K562 (cell line): Measurements from ENCODE around the gene UTP14A. TPM values are rescaled to one million over a fixed set of nuclear protein-coding genes. Genes with fewer than 3 reads are reported as not detected.

Experiments
- ATAC-seq: fragments of 200-7000 bp; cut with Tn5 transposase; 3 replicates; pipeline ENCODE4 v1.9.1; 2020; ENCODE audit warnings: moderate library complexity
- BruUV-seq: library from RNA; stranded (reverse); fragments of 400-500 nt; replicated peaks from 2 replicates; lab custom pipeline; 2021; lab: Mats Ljungman, UMichigan
- CTCF ChIA-PET: fragments of 300-600 bp; formaldehyde crosslinking; extraction: SDS; loops from one replicate; lab custom pipeline; 2021; ENCODE audit warnings: low intra/inter-chr PET ratio; lab: Yijun Ruan, JAX
- POLR2A ChIA-PET: fragments of 300-600, 350-650 bp; sonication (Branson Sonifier 250); formaldehyde crosslinking; extraction: SDS; loops from one replicate; lab custom pipeline; 2021; ENCODE audit warnings: antibody characterized with exemption, inconsistent platforms; lab: Yijun Ruan, JAX
- DNase-seq, 4 experiments: peaks; one replicate each; pipeline versions ENCODE4 v3.0.0 to v3.0.0-alpha.2; 2011 to 2018; ENCODE audit warnings: low spot score in 3 of 4, mixed read lengths in 3 of 4; ENCODE audit errors: extremely low read depth in 1 of 4
- FAIRE-seq: peaks from 2 replicates; lab custom pipeline; 2011; peaks lifted over from hg19 to GRCh38; lab: Jason Lieb, UNC
- H2AFZ ChIP-seq: 2 replicates; pipeline ENCODE4 v1.6.0; 2011; ENCODE audit warnings: low read depth, low read length, control low read depth, inconsistent platforms
- H3K27ac ChIP-seq: fragments of 200-600 bp; 3 replicates; pipeline ENCODE4 v1.8.0; 2011; ENCODE audit warnings: low read depth, mild to moderate bottlenecking, control low read depth, inconsistent platforms, low read length, moderate library complexity, mixed read lengths; ENCODE audit errors: extremely low read depth
- H3K27me3 ChIP-seq, 2 experiments: fragments of 300-600 bp in 1 of 2; 2 replicates in 1 of 2; 3 replicates in 1 of 2; pipeline versions ENCODE4 v1.6.0 to v1.8.0; 2011; ENCODE audit warnings: inconsistent platforms in 2 of 2, low read length in 2 of 2, mild to moderate bottlenecking in 1 of 2, mixed read lengths in 1 of 2, moderate library complexity in 1 of 2; ENCODE audit not compliant: control insufficient read depth in 2 of 2, insufficient read depth in 2 of 2
- H3K36me3 ChIP-seq: fragments of 300-600 bp; 3 replicates; pipeline ENCODE4 v1.8.0; 2011; ENCODE audit warnings: mild to moderate bottlenecking, low read length, inconsistent platforms; ENCODE audit not compliant: control insufficient read depth, insufficient read depth
- H3K4me1 ChIP-seq, 2 experiments: fragments of 200-600 bp in 1 of 2; replicated peaks in 1 of 2; 2 replicates in 1 of 2; 3 replicates in 1 of 2; pipeline versions ENCODE4 v1.5.1 to v1.8.0; 2011; ENCODE audit warnings: inconsistent platforms in 2 of 2, low read length in 2 of 2, mild to moderate bottlenecking in 1 of 2, mixed read lengths in 1 of 2, moderate library complexity in 1 of 2; ENCODE audit not compliant: control insufficient read depth in 2 of 2, insufficient read depth in 2 of 2
- H3K4me2 ChIP-seq: 2 replicates; pipeline ENCODE4 v1.6.1; 2011; ENCODE audit warnings: low read length, control low read depth, inconsistent platforms, mixed read lengths; ENCODE audit not compliant: insufficient read depth
- H3K4me3 ChIP-seq: fragments of 200-600 bp; sonication (generic), shearing (Covaris generic); 2 replicates; pipeline ENCODE4 v1.5.1; 2016; ENCODE audit warnings: control low read depth, inconsistent platforms
- H3K79me2 ChIP-seq: fragments of 200-600 bp; 3 replicates; pipeline ENCODE4 v1.8.0; 2011; ENCODE audit warnings: low read length, inconsistent platforms; ENCODE audit not compliant: control insufficient read depth, insufficient read depth
- H3K9ac ChIP-seq, 2 experiments: 2 replicates each; pipeline versions ENCODE4 v1.6.0 to v1.6.1; 2011; ENCODE audit warnings: low read depth in 2 of 2, low read length in 2 of 2, control low read depth in 1 of 2, inconsistent platforms in 1 of 2, mild to moderate bottlenecking in 1 of 2, mixed read lengths in 1 of 2; ENCODE audit not compliant: insufficient read depth in 1 of 2
- H3K9me1 ChIP-seq: one replicate; pipeline ENCODE4 v1.6.0; 2011; ENCODE audit warnings: inconsistent platforms, mild to moderate bottlenecking, low read length, moderate library complexity; ENCODE audit not compliant: control insufficient read depth, insufficient read depth
- H3K9me3 ChIP-seq: replicated peaks from 2 replicates; pipeline ENCODE4 v1.5.1; 2011; ENCODE audit warnings: low read depth, low read length, inconsistent platforms; ENCODE audit not compliant: control insufficient read depth, insufficient read depth
- H4K20me1 ChIP-seq: replicated peaks from 2 replicates; pipeline ENCODE4 v1.6.1; 2011; ENCODE audit warnings: low read length, inconsistent platforms, mixed read lengths; ENCODE audit not compliant: control insufficient read depth, insufficient read depth
- BRD4 ChIP-seq: fragments of 200-600 bp; sonication (generic); IDR thresholded peaks from 2 replicates; pipeline ENCODE4 v1.6.1; 2017; ENCODE audit warnings: inconsistent platforms
- DMBX1 ChIP-seq: fragments of 250-450 bp; sonication (Bioruptor Pico); IDR thresholded peaks from 2 replicates; pipeline ENCODE4 v1.8.0; 2022; ENCODE audit warnings: inconsistent platforms, mild to moderate bottlenecking, moderate library complexity, borderline replicate concordance
- FOXK1 ChIP-seq: sonication (generic); formaldehyde crosslinking; IDR thresholded peaks from 2 replicates; pipeline ENCODE4 v1.8.0; 2022; ENCODE audit warnings: missing genetic modification reagents, mild to moderate bottlenecking, borderline replicate concordance
- PHF20 ChIP-seq: fragments of 450-650 bp; IDR thresholded peaks from 2 replicates; pipeline ENCODE4 v1.6.1; 2018; ENCODE audit not compliant: partially characterized antibody
- SFPQ ChIP-seq: fragments of 200-400 bp; formaldehyde crosslinking; IDR thresholded peaks from 2 replicates; pipeline ENCODE4 v1.6.1; 2017; ENCODE audit warnings: mild to moderate bottlenecking, low read depth, low read length, moderate library complexity
- YY1 ChIP-seq, 3 experiments: IDR thresholded peaks; 2 replicates each; pipeline ENCODE4 v1.6.1; 2011; ENCODE audit warnings: low read length in 2 of 3, mild to moderate bottlenecking in 2 of 3, moderate library complexity in 2 of 3, borderline replicate concordance in 1 of 3, control low read depth in 1 of 3, low read depth in 1 of 3; ENCODE audit not compliant: insufficient read depth in 3 of 3, insufficient replicate concordance in 2 of 3, control insufficient read depth in 1 of 3, insufficient read length in 1 of 3; ENCODE audit errors: extremely low read depth in 1 of 3
- ZFPM2 ChIP-seq: fragments of 250-450 bp; sonication (Bioruptor Pico); IDR thresholded peaks from 2 replicates; pipeline ENCODE4 v1.5.1; 2022; ENCODE audit warnings: mild to moderate bottlenecking
- ZNF134 ChIP-seq: fragments of 250-450 bp; sonication (Bioruptor Pico); conservative IDR thresholded peaks from 2 replicates; pipeline ENCODE4 v1.4.0; 2020
- WGBS: fragments of 100-300 bp; shearing (Covaris generic); methylation state at CpG from one replicate; pipeline ENCODE4 v1.1.6; 2016; ENCODE audit warnings: low coverage, mixed read lengths; ENCODE audit not compliant: insufficient coverage; ENCODE audit errors: missing lambda C conversion rate; 5-methylcytosine and 5-hydroxymethylcytosine counted together
- in situ Hi-C: fragments of 300-500 bp; cut with MboI; formaldehyde crosslinking; loops from 4 replicates; pipeline ENCODE4 v1.15.0; 2018; ENCODE audit warnings: inconsistent platforms, mixed read lengths
- intact Hi-C: fragments of 100-400 bp; cut with micrococcal nuclease; formaldehyde crosslinking; loops from 2 replicates; pipeline ENCODE4 v1.14.2; 2022
- polyA plus RNA-seq, 8 experiments: library from polyadenylated mRNA; depleted of rRNA in 4 of 8; stranded (reverse) in 5 of 8; unstranded in 3 of 8; fragments of >200 nt; fragmentation: Nextera tagmentation in 2 of 8; fragmentation: Illumina TruSeq in 1 of 8; extraction: Ambion mirVana in 2 of 8; extraction: Trizol in 1 of 8; gene quantifications; 2 replicates each; pipeline versions ENCODE4 v1.2.1 to v1.2.3, GENCODE V29; 2011 to 2014; ENCODE audit warnings: inconsistent platforms in 1 of 8, missing spikeins in 1 of 8
- total RNA-seq, 7 experiments: library from RNA; depleted of rRNA in 6 of 7; stranded (reverse); fragments of >200 nt in 6 of 7; fragmentation: Illumina TruSeq in 2 of 7; extraction: Trizol in 2 of 7; gene quantifications; 2 replicates each; pipeline versions ENCODE4 v1.2.1 to v1.2.3, GENCODE V29; 2011 to 2021; ENCODE audit warnings: low replicate concordance in 1 of 7
- TF ChIP-seq, protein P1 (sequence below), 3 experiments: fragments of 200-800 bp in 1 of 3; sonication (Bioruptor generic) in 1 of 3; sonication (generic) in 1 of 3; formaldehyde crosslinking in 1 of 3; IDR thresholded peaks; 2 replicates each; pipeline versions ENCODE4 v1.6.1 to v1.8.0; 2016 to 2022; ENCODE audit warnings: mild to moderate bottlenecking in 2 of 3, missing compliant biosample characterization in 2 of 3, missing genetic modification characterization in 2 of 3, missing genetic modification reagents in 1 of 3

Gene UTP14A
- total and polyA plus RNA-seq, 9 of the 15 experiments (the other 6 are each of a cell fraction or from before 2014, with no cell fraction given), result 30.5 to 91.0 (median 64.1) TPM

DNA sequence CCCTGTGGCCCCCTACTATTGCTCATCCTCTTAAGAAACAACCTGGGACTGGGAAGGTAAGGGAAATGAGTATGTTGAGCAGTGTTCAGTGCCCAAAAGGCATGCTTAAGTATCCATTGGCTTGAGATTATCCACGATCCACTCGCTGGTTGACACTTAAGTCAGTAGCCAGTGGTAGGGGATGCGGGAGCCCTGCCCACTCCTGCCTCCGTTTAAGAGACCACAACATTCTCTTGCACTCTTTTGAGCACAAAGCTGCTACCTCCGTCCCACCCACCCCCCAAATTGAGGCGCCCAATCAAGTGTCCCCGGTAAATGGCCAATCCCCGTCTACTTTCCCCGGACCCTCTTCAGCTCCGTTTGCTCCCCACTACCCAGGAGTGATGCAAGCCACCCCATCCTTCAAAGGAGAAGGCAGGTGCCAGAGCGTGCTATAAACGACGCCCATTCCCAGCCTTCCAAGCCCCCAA, 25.0 kb downstream of the UTP14A start:
- 24% methylated on average over 6 of the region's 13 CpGs for WGBS
- ChIA-PET POLR2A (interaction anchor here (0.6 to 1.9 kb wide), 10 partner anchors 9 to 465 kb away, joined by 3 to 5 read pairs (median 3); no protein-coding TSS in a partner anchor), CTCF (no interaction called here)
- BruUV-seq, result no TSS peak
- H3K9ac ChIP-seq, result peak overlapping the region; percentile 61 to 89
- peak in 2 of 4 experiments; percentile 15 to 24 for DNase-seq
- H3K79me2 ChIP-seq, result no peaks in the 10 kb centered on the region
- peaks cover 4 to 19% of the 10 kb centered on the region in 2 experiments; a peak in 3 of 5 replicates for H3K4me1 ChIP-seq
- peaks cover 40% of the 10 kb centered on the region for H3K36me3 ChIP-seq
- ATAC-seq, result no peak
- H2AFZ ChIP-seq, result peak overlapping the region; percentile 97
- TF ChIP-seq PHF20 (peak; percentile 38), ZFPM2 (CRISPR knock-in tag) (no peak)
- intact Hi-C loops, result loop anchor here (1.0 kb wide), 2 partner anchors 93 to 129 kb away; no protein-coding TSS in a partner anchor
- no peaks in the 10 kb centered on the region for H4K20me1 ChIP-seq
- no peaks in the 10 kb centered on the region for H3K27me3 ChIP-seq
- no peak for FAIRE-seq
- H3K4me3 ChIP-seq, result peak overlapping the region; percentile 65
- in situ Hi-C loops, result no loop called here
- H3K9me1 ChIP-seq, result no peaks in the 10 kb centered on the region
- peak overlapping the region; percentile 83 for H3K4me2 ChIP-seq
- H3K27ac ChIP-seq, result peak overlapping the region; percentile 82
- no peaks in the 10 kb centered on the region for H3K9me3 ChIP-seq

GRCh38 chrX:129931411-129932015, 25.5 kb downstream of the UTP14A start:
- H2AFZ ChIP-seq, result peak overlapping the region; percentile 97
- peak in 1 of 3 experiments; percentile 6 for TF ChIP-seq YY1 (IDR thresholded peaks at IDR 0.05; ENCODE audit: borderline replicate concordance in 1 of 3, control insufficient read depth in 1 of 3, extremely low read depth in 1 of 3, insufficient read depth in 3 of 3, insufficient read length in 1 of 3, insufficient replicate concordance in 2 of 3, low read depth in 1 of 3, low read length in 2 of 3)
- TF ChIP-seq SFPQ, result no peak
- no peak for TF ChIP-seq DMBX1
- TF ChIP-seq, protein P1, sequence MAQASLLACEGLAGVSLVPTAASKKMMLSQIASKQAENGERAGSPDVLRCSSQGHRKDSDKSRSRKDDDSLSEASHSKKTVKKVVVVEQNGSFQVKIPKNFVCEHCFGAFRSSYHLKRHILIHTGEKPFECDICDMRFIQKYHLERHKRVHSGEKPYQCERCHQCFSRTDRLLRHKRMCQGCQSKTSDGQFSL (CRISPR knock-in tag; IDR thresholded peaks at IDR 0.05), result no peak
- TF ChIP-seq, protein P1 (tag; IDR thresholded peaks at IDR 0.05), result peak in 1 of 2 experiments; percentile 92; a peak in 2 of 4 replicates
- TF ChIP-seq ZNF134, result no peak
- TF ChIP-seq FOXK1 (CRISPR knock-in tag), result no peak
- 0 out of 2 replicates have a peak, but pooled peaks have one; percentile 22 for TF ChIP-seq BRD4

More at GRCh38 chrX:129931411-129932015, 25.5 kb downstream of the UTP14A start:
- POLR2A ChIA-PET, result interaction anchor here (0.6 to 1.1 kb wide), 8 partner anchors 21 to 466 kb away, joined by 3 to 4 read pairs (median 3); no protein-coding TSS in a partner anchor
- Histone ChIP-seq H3K9me1 (no peaks in the 10 kb centered on the region), H3K79me2 (no peaks in the 10 kb centered on the region), H3K27me3 (no peaks in the 10 kb centered on the region), H4K20me1 (no peaks in the 10 kb centered on the region), H3K27ac (peak overlapping the region; percentile 82), H3K9ac (peak overlapping the region; percentile 69 to 92), H3K4me2 (peak overlapping the region; percentile 84), H3K36me3 (peaks cover 34% of the 10 kb centered on the region), H3K4me1 (peaks cover 4 to 19% of the 10 kb centered on the region in 2 experiments; a peak in 3 of 5 replicates), H3K9me3 (no peaks in the 10 kb centered on the region), H3K4me3 (peak overlapping the region; percentile 65)
- intact Hi-C loops, result loop anchor here (1.0 to 2.0 kb wide), 4 partner anchors 30 to 129 kb away; partner anchors contain the start of gene BCORL1
- ATAC-seq (peak; percentile 90), DNase-seq (peak; percentile 90 to 94 (median 92)), FAIRE-seq (peak; percentile 96)
- WGBS, result 0% methylated on average over 17 of the region's 41 CpGs
- CTCF ChIA-PET, result no interaction called here
- in situ Hi-C loops, result no loop called here
- BruUV-seq, result no TSS peak
